ENCODE results near the gene MYO3B.

Gene MYO3B

GRCh38 chr2:170306293-170306873, 128.4 kb downstream of the MYO3B start:
- ChIA-PET POLR2A (no interaction called here), CTCF (no interaction called here)
- TF ChIP-seq SP1 (IDR thresholded peaks at IDR 0.05) (no peak), FOXK2 (IDR thresholded peaks at IDR 0.05) (no peak), NFRKB (IDR thresholded peaks at IDR 0.05) (no peak), HDGF (IDR thresholded peaks at IDR 0.05; ENCODE audit: borderline replicate concordance) (no peak), FOXA1 (IDR thresholded peaks at IDR 0.05) (no peak), L3MBTL2 (conservative IDR thresholded peaks at IDR 0.05) (no peak), LEF1 (IDR thresholded peaks at IDR 0.05; ENCODE audit: borderline replicate concordance) (no peak), SUZ12 (IDR thresholded peaks at IDR 0.05) (no peak), ZNF384 (IDR thresholded peaks at IDR 0.05) (no peak), TARDBP (IDR thresholded peaks at IDR 0.05) (no peak), CTBP1 (IDR thresholded peaks at IDR 0.05; ENCODE audit: borderline replicate concordance) (no peak), BHLHE40 (IDR thresholded peaks at IDR 0.05; ENCODE audit: borderline replicate concordance) (no peak), ELF4 (IDR thresholded peaks at IDR 0.05) (no peak), PKNOX1 (IDR thresholded peaks at IDR 0.05) (no peak)
- no peak for DNase-seq (ENCODE audit: extremely low spot score)

GRCh38 chr2:170307052-170307451, 129.1 kb downstream of the MYO3B start:
- no peak for DNase-seq (ENCODE audit: extremely low spot score)
- ChIA-PET CTCF (no interaction called here), POLR2A (no interaction called here)
- no peak for TF ChIP-seq TARDBP (IDR thresholded peaks at IDR 0.05)
- no peak for TF ChIP-seq BHLHE40 (IDR thresholded peaks at IDR 0.05; ENCODE audit: borderline replicate concordance)
- no peak for TF ChIP-seq LEF1 (IDR thresholded peaks at IDR 0.05; ENCODE audit: borderline replicate concordance)
- TF ChIP-seq ARNT (IDR thresholded peaks at IDR 0.05) = no peak
- no peak for TF ChIP-seq HDGF (IDR thresholded peaks at IDR 0.05; ENCODE audit: borderline replicate concordance)
- no peak for TF ChIP-seq PKNOX1 (IDR thresholded peaks at IDR 0.05)
- no peak for TF ChIP-seq ELF4 (IDR thresholded peaks at IDR 0.05)
- TF ChIP-seq CTBP1 (IDR thresholded peaks at IDR 0.05; ENCODE audit: borderline replicate concordance) = no peak
- no peak for TF ChIP-seq ZNF384 (IDR thresholded peaks at IDR 0.05)
- TF ChIP-seq SUZ12 (IDR thresholded peaks at IDR 0.05) = no peak
- no peak for TF ChIP-seq L3MBTL2 (conservative IDR thresholded peaks at IDR 0.05)
- TF ChIP-seq NFRKB (IDR thresholded peaks at IDR 0.05) = no peak
- no peak for TF ChIP-seq FOXA1 (IDR thresholded peaks at IDR 0.05)
- TF ChIP-seq FOXK2 (IDR thresholded peaks at IDR 0.05) = no peak
- TF ChIP-seq FOXM1 (IDR thresholded peaks at IDR 0.05; ENCODE audit: borderline replicate concordance) = no peak
- TF ChIP-seq SP1 (IDR thresholded peaks at IDR 0.05) = no peak

GRCh38 chr2:170307555-170308351, 129.8 kb downstream of the MYO3B start:
- ChIA-PET POLR2A (no interaction called here), CTCF (no interaction called here)
- DNase-seq (ENCODE audit: extremely low spot score) = no peak
- TF ChIP-seq FOXM1 (IDR thresholded peaks at IDR 0.05; ENCODE audit: borderline replicate concordance) = no peak
- no peak for TF ChIP-seq ARNT (IDR thresholded peaks at IDR 0.05)

GRCh38 chr2:170310876-170311502, 133.0 kb downstream of the MYO3B start:
- no peak for TF ChIP-seq HDGF (IDR thresholded peaks at IDR 0.05; ENCODE audit: borderline replicate concordance)
- no peak for TF ChIP-seq CTBP1 (IDR thresholded peaks at IDR 0.05; ENCODE audit: borderline replicate concordance)
- TF ChIP-seq SUZ12 (IDR thresholded peaks at IDR 0.05) = no peak
- TF ChIP-seq L3MBTL2 (conservative IDR thresholded peaks at IDR 0.05) = no peak
- no peak for TF ChIP-seq FOXK2 (IDR thresholded peaks at IDR 0.05)
- no peak for TF ChIP-seq FOXM1 (IDR thresholded peaks at IDR 0.05; ENCODE audit: borderline replicate concordance)
- no peak for TF ChIP-seq NFRKB (IDR thresholded peaks at IDR 0.05)
- TF ChIP-seq BHLHE40 (IDR thresholded peaks at IDR 0.05; ENCODE audit: borderline replicate concordance) = no peak
- TF ChIP-seq LEF1 (IDR thresholded peaks at IDR 0.05; ENCODE audit: borderline replicate concordance) = no peak
- no peak for TF ChIP-seq SP1 (IDR thresholded peaks at IDR 0.05)
- TF ChIP-seq TARDBP (IDR thresholded peaks at IDR 0.05) = no peak
- no peak for DNase-seq (ENCODE audit: extremely low spot score)
- ChIA-PET POLR2A (no interaction called here), CTCF (interaction anchor here (1.1 kb wide), 1 partner anchor 14 kb away, joined by 3 read pairs; no protein-coding TSS in a partner anchor)

GRCh38 chr2:170313347-170313991, 135.5 kb downstream of the MYO3B start:
- no peak for DNase-seq (ENCODE audit: extremely low spot score)
- TF ChIP-seq PKNOX1 (IDR thresholded peaks at IDR 0.05) (peak; percentile 73), FOXK2 (IDR thresholded peaks at IDR 0.05) (no peak), SP1 (IDR thresholded peaks at IDR 0.05) (no peak), LEF1 (IDR thresholded peaks at IDR 0.05; ENCODE audit: borderline replicate concordance) (no peak)
- POLR2A ChIA-PET = no interaction called here
- CTCF ChIA-PET = interaction anchor here (1.4 kb wide), 1 partner anchor 11 kb away, joined by 4 read pairs; no protein-coding TSS in a partner anchor
